Activated CD4-positive, CD25-positive, alpha-beta regulatory T cell (primary cell): ENCODE measurements around the gene TSSK6.

Experiments used
- DNase-seq, 4 experiments: peaks; one replicate each; lab custom pipeline; 2025; lab: John Stamatoyannopoulos, UW

TSSK6 gene

DNA sequence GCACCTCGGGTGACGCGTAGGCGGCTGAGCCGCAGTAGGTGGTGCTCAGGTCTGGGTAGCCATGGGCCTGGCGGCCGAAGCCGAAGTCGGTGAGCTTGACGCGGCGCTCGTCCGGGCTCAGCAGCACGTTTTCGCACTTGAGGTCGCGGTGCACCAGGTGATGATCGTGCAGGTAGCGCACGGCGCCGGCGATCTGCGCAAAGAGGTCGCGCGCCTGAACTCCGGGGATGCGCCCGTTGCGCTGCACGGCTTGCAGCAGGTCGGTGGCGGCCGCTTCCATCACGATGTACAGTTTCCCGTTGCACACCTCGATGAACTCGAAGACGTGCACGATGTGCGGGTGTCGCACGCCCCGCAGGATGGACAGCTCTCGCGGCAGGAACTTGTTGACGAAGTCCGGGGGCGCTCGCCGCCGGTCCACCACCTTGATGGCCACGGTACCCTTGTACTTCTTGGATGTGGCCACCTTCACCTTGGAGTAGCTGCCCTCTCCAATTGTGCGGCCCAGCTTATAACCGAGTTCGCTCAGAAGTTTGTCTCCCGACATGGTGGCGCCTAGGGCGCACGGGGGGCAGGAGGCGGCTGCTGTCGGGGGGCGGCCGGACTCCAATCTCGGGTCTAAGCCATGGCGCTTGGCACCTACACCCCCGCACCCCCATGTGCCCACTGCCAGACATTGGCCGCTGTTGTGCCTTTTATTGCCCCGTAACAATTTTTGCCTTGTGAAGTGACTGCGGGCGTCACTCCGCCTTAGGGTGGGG lies at the start of gene TSSK6:
Gene TSSK6 (minus strand): TSS at position 668 of the 761 bp plus-strand sequence. CDS start 121 bp downstream, at position 547.
- DNase-seq: no peak

DNA sequence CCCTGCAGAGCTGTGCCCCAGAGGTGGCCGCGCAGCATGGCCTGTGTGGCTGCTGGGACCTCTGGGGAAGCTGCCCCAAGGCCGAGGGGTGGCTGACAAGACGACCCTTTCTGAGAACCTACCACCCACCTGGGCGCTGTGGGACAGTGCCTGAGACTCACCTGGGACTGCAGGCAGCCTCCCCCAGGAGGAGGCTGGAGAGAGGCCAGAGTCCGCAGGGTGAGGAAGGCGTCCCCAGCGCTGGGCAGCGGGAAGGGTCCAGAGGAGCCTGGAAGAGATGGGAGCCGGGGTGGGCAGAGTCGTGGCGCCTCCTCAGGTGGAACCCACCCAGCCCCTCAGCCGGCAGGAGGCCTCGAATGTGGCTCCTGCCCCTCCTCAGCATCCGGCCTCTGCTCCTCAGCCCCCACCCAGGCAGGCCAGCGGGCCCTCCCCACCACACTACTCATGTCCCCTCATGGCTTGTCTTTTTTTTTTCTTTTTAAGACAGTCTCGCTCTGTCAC lies 48.0 kb upstream of the TSSK6 start:
- no peak for DNase-seq

DNA sequence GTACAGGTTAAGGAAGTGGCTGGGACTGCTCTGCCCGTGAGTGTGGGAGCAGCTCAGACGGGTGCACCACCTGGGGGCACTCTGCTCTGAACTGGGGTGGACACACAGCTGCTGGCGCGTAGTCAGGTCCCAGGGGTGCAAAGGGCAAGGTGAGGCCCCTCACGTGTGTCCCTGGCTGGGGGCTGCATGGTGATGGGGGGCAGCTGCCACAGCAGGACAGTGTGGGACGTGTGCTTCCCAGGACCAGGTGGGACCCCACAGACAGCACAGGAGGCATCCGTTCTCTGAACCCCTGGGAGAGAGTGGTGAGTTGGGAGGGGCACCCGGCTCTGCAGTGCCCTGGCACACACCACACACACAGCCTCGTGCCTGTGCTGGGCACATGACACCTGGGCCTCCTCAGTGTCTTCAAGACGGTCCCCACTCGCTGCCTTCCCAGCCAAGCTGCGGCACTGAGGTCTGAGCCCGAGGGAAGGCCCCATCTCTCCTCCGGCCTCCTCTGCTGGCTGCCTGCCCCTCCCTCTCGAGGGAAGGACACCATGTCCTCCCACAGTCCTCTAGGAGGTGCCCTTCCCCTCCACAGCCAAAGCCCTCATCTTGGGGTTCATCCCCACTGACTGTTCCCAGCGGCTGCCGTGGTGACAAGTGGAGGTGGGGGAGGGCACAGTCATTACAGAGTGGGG lies 47.5 kb upstream of the TSSK6 start:
- DNase-seq: no peak

DNA sequence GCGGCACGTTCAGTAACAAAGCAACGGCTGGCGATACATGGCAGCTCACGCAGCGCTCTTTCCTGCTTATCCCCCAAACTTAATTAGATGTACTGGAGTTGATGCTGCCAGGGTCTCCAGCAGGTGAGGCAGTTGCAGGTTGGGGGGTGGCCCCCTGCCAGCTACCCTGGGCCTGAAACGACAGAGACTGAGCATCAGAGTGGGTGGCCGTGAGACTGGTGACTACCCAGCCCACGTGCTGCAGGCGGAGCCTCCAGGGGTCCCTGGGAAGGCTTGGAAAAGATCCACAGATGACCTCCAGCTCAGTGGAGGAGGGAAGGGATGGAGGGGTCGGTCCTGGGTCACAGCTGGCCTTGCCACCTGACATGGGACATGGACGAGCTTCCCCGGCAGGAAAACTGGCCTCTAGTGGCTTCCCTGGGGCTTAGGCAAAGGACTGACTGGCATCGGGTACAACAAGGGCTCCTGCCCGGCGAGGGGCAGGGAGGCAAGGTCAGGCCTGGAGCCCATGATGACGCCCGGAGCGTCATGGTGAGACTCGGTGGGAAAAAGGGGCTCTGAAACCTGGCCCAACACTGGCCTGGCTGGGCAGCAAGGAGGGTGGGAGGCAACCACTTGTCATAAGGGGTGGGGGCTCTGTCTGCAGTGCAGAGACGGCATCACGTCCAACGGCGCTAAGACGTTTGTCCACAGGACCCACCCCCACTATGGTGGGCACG lies 46.8 kb upstream of the TSSK6 start:
- DNase-seq: no peak

DNA sequence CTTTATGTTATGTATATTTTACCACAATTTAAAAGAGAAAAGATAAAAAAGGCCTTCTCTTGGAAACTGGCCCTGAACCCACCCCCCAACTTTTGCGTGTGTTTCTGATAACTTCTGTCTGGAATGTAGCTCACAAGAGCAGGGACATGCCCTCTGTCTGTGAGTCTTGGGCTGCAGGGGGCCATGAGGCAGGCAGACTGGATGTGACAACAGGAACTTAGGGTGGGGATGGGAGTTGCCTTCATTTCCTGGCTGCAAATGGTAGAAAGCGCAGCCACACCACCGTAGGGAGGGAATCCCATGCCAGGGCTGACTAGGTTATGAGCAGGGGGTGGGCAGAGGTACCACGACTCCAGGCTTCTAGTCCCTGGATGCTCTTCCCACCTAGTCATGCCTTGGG lies 44.6 kb upstream of the TSSK6 start:
- DNase-seq: no peak

DNA sequence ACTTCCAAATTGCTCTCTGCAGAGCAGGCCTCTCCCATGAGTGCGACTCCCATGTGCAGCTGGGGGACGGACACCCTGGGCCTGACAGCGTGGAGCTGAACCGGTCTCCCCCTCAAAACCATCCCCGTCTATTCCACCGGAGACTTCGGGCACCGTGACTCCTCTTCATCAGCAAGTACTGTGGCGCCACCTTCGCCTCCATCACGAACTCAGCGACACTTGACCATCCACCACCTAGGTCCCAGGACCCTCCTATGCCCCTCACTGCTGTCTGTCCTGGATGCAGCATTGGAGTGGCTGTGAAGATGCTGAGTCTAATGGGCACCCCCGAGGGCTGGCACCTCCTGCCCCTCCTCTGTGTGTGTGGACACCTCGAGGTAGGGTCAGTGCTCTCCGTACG lies 43.3 kb upstream of the TSSK6 start:
- DNase-seq: no peak

DNA sequence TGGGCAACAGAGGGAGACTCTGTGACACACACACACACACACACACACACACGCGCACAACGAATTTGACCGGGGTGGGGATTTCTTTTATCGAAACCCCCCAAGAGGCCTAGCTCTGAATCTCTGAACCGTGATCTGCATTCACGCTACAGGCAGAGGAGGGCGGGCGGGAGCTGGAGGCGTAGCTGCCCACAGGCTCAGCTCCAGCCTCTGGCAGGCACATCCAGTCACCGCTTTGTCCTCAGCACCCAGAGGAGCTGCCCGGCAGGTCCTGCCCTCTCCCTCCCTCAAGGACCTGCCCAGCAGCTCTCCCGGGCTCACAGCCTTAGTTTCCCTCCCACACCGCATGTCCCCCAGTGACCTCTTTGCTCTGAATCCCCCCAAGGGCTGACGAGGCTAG lies 42.7 kb upstream of the TSSK6 start:
- no peak for DNase-seq

DNA sequence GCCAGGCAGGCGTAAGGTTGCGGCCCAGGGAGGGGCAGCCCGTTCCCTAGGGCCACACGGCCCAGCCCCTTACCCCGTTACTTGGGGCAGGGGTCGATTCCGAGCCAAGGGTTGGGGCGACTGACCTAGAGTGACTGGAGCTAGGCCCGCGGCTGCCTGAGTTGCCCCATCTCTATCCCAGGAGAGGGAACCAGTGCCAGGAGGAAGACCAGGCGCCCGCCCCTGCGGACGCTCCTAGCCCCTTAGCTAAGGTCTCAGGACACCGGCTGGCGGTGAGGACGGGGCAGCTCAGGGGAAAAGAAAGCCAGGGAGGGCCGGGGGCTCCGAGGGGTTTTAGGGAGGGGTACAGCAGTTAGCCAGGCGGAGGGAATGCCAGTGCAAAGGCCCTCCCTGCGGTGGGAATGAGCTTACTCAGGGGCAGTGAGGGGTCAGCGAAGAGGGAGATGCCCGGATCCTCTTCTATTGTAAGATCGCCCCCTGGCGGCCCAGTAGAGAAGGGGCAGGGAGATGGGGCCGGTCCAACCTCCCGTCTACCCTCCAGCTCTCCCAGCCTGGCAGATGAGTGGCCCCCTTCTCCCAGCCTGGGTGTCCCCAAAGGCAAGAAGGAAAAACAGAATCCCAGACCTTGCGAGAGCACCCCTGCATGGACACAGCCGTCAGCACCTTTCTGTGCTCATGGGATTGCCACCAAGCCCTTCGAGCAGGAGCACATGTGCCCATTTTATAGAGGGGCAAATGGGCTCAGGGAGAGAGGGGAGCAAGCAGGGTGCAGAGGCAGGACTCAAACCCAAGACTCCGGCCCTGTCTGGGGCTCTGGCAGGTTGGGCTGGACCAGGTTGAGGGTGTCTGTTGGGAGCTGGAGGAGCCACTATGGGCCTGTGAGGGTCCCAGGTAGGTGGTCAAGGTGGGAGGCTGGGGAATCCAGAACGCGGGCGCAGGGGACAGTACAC lies 39.0 kb upstream of the TSSK6 start:
- DNase-seq: peak in 3 of 4 experiments; percentile 14 to 43 (median 40)

DNA sequence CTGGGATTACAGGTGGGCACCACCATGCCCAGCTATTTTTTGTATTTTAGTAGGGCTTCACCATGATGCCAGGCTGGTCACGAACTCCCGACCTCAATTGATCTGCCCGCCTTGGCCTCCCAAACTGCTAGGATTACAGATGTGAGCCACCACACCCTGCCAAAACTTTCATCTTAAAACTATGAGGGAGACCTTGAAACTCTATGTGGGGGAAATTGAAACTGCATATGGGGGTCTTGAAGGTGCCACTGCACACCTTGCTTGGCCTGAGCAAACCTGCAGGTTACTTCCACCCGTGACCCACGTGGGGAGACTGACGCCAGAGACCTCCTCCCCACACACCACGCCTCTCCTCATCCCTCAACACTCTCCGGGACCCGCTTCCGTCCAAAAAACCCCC lies 38.3 kb upstream of the TSSK6 start:
- no peak for DNase-seq

DNA sequence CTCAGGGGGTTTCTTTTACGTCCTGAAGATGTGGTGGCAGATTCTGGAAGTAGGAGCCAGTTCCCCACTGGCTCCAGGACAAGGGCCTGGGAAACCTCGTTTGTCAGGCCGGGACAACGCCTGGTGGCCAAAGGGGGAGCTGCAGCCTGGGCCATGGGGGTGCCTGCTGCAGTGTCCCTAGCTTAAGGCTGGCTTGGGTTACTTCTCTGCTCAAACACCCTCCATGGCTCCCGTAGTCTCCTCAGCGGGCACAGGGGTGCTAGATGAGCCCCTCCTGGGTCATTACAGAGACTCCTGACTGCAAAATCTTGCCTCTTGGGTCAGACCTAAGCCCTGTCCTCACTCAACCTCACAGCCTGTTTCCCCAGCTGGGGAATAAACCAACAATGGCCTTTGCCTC lies 37.5 kb upstream of the TSSK6 start:
- no peak for DNase-seq

DNA sequence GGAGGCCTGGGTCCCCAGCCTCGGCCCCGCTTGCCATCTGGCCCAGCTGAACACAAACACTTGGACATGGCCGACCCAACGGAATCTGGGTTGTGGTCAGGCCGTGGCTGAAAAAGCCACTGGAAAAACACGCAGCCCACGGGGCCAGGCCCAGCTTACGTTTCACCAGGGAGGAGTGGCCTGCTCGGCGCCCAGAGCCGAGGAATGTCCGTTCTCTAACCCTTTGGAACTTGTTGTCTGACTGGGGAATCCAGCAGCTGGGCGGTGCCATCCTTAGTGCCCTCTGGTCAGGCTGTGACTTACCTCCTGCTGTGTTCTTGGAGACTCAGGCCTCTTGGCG lies 36.5 kb upstream of the TSSK6 start:
- no peak for DNase-seq

DNA sequence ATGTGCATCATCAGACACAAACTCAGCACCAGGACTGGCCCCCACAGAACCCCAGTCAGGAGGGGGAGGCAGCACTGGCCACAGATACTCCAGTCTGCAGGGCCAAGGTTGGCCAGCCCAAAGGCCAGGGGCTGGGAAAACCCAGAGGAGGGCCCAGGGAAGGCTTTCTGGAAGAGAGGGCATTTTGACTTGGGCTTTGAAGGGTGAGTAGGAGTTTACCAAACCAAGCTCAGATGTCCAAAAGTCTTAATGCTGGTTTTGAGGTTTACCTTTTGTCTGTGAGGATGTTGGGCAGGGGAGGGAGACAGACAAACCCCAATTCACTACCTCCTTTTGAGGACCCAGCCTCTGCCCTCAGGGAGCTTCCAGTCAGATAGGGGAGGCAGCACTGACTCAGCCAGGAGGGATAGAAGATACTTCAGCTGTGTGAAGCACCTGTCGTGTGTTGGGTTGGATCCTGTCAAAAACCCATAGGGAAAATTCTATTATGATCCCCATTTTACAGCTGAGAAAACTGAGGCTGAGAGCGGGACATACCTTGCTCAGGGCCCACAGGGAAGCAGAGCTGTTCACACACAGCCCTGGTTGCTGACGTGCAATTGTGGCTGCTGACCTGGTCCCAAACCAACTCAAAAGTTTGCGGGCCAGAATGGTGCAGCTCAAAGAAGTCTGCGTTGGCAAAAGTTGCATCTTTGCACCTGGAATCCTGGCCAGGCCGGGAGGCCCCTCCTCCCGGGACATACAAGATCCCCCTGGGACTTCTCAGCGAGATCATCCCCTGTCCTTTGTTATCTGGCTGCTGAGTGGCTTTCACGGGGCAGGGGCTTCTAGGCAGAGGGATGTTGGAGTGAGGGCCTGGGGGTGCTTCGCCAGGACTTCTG lies 35.9 kb upstream of the TSSK6 start:
- DNase-seq: no peak

DNA sequence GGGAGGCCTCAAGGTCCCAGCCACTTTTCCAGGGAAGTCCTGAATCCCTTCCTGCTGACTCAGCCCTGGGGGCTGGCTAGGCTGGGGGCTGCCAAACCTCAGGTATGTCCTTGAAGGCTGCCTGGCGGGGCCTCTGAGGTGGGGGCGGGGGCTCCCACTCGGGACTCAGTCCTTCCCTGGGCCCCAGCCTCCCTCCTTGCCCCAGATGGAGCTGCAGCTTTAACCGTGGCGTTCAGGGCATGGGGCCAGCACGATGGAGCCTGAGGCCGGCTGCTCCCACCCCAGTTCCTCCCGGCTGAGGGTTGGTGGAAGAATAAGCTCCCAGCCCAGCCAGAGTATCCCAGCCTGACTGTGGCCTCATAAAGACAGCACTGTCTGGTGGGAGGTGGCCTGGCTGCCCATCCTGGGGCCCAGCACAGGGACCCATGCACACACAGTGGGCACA lies 35.2 kb upstream of the TSSK6 start:
- no peak for DNase-seq

DNA sequence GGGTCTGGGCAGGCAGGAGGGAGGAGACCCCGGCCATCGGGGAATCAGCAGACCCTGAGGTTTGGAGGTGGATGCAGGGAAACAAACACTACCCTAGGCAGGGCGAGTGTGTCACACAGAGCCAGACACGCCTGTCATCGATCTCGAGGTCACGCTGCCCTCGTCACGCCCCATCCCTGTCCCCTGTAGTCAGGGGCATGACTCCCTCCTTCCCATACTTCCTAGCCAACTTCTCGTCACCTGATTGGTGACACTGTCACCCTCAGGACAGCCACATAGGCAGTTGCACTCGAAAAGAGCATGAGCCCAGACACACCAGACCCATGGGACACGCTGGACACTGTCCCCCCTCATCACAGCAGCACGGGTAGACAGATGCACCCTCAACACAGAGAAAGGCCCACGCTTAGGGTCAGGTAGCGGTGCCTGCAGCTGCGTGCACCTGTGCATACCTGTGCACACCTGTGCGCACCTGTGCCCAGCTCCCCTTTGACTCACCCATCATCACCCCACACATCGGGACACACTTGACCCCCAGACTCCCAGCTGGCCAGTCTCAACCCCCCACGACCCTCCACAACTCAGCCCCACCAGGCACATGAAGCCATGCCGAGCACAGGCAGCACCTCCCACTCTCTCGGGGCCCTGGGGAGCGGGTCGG lies 34.6 kb upstream of the TSSK6 start:
- no peak for DNase-seq

DNA sequence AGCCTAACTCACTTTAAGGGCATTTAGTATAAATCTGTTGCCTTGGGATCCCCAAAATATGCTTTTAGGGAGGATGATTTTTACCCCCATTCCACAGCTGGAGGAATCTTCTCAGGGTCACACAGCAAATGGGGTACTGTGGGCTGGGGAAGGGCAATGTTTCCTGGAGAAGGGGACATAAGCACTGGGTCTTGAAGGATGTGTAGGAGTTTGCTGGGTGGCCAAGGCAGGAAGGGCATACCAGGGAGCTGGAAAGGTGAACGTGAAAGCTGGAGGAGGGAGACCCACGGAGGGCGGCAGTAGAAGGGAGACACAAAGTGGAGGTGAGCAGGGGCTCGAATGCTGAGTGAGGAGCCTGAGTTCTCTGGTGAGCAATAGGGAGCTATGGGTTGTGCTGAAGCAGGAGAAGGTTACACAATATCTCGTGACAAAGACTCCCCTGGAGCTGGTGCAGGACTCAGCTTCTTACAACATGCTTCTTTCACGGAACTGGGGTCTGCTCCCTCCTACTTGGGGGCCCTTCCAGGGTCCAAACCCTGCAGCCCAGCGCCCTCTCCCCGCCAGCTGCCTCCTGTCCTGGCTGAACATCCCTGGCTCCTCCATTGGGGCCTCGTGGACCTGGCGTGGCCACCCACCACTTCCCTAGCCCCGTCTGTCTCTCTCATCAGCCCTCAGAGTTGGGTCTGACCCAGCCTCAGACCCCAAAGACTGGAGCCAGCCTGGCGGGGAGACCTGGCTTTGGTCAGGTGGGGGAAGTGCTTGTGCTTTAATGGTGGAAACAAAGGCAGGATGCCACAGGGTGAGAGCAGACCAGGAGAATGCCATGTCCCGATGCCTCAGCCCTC lies 33.8 kb upstream of the TSSK6 start:
- no peak for DNase-seq

DNA sequence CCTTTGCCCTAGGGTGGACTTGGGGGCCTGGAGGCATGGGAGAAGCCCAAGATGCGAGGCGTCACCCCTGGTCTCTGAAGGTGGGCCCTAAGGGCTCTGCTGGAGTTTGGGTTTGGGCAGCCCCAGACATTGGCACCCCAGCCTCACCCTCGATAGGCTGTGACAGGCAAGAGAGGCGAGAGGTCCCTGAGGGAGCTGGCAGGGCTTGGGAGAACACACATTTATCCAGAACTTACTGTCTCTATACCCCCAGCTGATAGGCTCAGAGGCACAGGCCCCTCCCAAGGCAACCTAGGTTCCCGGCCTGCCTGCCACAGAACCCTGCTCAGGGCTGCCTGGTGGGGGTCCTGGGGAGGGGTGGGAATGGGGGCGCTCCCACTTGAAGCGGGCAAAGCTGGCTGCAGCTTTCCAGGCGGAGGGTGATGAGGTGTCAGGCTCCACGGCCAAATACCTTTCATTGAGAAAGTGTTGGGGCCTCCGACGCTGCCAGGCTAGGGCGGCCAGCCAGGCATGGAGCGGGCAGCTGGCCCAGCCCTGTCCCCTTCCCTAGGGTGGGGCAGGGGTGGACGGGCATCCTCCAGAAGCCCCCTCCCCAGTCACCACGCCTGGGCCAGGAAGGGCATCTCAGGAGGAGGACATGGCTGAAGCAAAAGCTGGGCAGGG lies 32.5 kb upstream of the TSSK6 start:
- DNase-seq: no peak

DNA sequence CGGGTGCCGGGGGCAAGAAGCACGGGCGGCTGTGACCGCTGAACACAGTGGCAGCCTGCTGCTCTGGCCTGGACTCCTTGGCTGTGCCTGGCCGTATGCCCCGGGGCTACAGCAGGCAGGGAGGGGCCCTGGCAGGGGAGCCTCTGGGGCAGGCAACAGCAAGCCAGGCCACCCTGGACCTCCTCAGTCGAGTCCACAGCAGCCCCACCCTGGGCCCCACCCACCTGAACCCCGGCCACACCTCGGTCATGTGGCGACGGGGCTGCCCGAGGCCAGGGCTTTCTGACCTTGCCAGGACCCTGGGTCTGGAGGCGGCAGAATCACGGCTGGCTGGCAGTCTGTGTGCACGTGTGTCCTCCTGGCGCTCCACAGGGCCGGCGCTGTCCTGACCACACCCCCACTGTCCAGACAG lies 31.4 kb upstream of the TSSK6 start:
- no peak for DNase-seq

DNA sequence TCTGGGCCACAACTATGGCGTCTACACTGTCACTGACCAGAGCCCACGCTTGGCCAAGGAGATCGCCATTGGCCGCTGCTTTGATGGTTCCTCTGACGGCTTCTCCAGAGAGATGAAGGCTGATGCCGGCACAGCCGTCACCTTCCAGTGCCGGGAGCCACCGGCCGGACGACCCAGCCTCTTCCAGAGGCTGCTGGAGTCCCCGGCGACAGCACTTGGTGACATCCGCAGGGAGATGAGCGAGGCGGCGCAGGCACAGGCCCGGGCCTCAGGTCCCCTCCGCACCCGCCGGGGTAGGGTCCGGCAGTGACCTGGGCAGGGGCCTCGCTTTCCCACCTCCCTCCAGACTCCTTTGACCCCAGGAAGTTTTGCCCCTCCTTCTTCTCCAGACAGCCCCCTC lies 30.4 kb upstream of the TSSK6 start:
- DNase-seq: no peak
